Bronchial epithelial cell (primary cell): Measurements from ENCODE around the gene BMP5. TPM values are rescaled to one million over a fixed set of nuclear protein-coding genes. Genes with fewer than 3 reads are reported as not detected.

Source experiments
- DNase-seq: peaks from one replicate; pipeline ENCODE4 v3.0.0-alpha.2; 2010; ENCODE audit warnings: low read depth
- FAIRE-seq: peaks from 2 replicates; lab custom pipeline; 2011; peaks lifted over from hg19 to GRCh38; lab: Jason Lieb, UNC
- H3K27me3 ChIP-seq: 2 replicates; pipeline ENCODE4 v1.5.1; 2011; ENCODE audit warnings: low read length; ENCODE audit not compliant: control insufficient read depth, insufficient read depth
- H3K36me3 ChIP-seq: 2 replicates; pipeline ENCODE4 v1.5.1; 2011; ENCODE audit warnings: low read length; ENCODE audit not compliant: control insufficient read depth, insufficient read depth
- H3K4me3 ChIP-seq: 2 replicates; pipeline ENCODE4 v1.5.1; 2011; ENCODE audit warnings: mild to moderate bottlenecking, low read depth, low read length, control low read depth
- CTCF ChIP-seq: IDR thresholded peaks from 2 replicates; pipeline ENCODE4 v1.5.1; 2011; ENCODE audit warnings: mild to moderate bottlenecking, moderate library complexity, low read length, control low read depth, inconsistent platforms; ENCODE audit not compliant: insufficient read depth, severe bottlenecking
- total RNA-seq: library from RNA; depleted of rRNA; stranded (reverse); fragments of >200 nt; gene quantifications from 2 replicates; pipeline ENCODE4 v1.2.1, GENCODE V29; 2014

Gene BMP5
- total RNA-seq, 1 donor from 2014 or later: not detected

- no peak for TF ChIP-seq CTCF
- DNase-seq (peak; percentile 7), FAIRE-seq (no peak)
- no peaks in the 10 kb centered on the region for H3K27me3 ChIP-seq
- no peak overlapping the region for H3K4me3 ChIP-seq
- no peaks in the 10 kb centered on the region for H3K36me3 ChIP-seq
Observed at GRCh38 chr6:55729665-55730064, 145.7 kb downstream of the BMP5 start.

GRCh38 chr6:55726144-55726543, 149.2 kb downstream of the BMP5 start:
- H3K36me3 ChIP-seq: no peaks in the 10 kb centered on the region
- no peak for DNase-seq
- H3K27me3 ChIP-seq: no peaks in the 10 kb centered on the region
- no peak for FAIRE-seq
- TF ChIP-seq CTCF: no peak
- no peak overlapping the region for H3K4me3 ChIP-seq

- Histone ChIP-seq H3K36me3 (no peaks in the 10 kb centered on the region), H3K27me3 (no peaks in the 10 kb centered on the region), H3K4me3 (no peak overlapping the region)
- no peak for TF ChIP-seq CTCF
- DNase-seq: no peak
- no peak for FAIRE-seq
Observed at GRCh38 chr6:55714831-55715230, 160.6 kb downstream of the BMP5 start.

- no peak overlapping the region for H3K4me3 ChIP-seq
- no peaks in the 10 kb centered on the region for H3K27me3 ChIP-seq
- DNase-seq: peak; percentile 8
- no peak for TF ChIP-seq CTCF
- H3K36me3 ChIP-seq: no peaks in the 10 kb centered on the region
- no peak for FAIRE-seq
Observed at GRCh38 chr6:55713436-55713835, 162.0 kb downstream of the BMP5 start.

GRCh38 chr6:55708711-55709110, 166.7 kb downstream of the BMP5 start:
- Histone ChIP-seq H3K36me3 (no peaks in the 10 kb centered on the region), H3K4me3 (no peak overlapping the region), H3K27me3 (no peaks in the 10 kb centered on the region)
- FAIRE-seq (no peak), DNase-seq (no peak)
- no peak for TF ChIP-seq CTCF
